Measurements from ENCODE around the gene IQSEC1.

Gene IQSEC1

DNA sequence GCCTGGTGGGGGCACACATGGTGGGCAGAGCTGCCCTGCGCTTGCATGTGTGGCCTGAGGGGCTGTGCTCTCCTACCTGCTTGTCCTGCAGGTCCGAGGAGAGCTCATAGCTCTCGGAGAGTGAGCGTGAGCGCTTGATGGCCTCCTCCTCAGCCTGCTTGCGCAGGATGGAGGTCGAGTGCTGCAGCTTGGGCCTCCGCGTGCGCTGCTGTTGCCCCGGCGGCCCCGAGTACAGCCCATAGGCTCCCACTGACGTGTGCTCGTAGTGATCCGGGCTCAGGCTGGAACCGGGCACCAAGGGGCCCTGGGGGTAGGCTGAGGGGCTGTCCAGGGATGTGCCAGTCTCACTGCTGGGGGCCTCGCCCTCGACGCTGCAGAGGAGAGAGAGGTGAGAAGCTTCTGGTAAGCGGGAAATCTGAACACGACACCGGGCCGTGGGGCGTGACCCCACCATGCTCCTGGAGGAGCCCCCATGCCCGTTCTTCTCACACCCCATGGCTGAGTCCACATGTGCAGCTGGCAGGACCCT lies 131.7 kb downstream of the IQSEC1 start:
- 98% methylated on average over 22 of the region's 26 CpGs for WGBS (ENCODE audit: insufficient coverage)
- Histone ChIP-seq H3K36me3 (ENCODE audit: control insufficient read depth in 4 of 4, insufficient read depth in 4 of 4, low read length in 3 of 4) (peaks cover 3 to 28% (median 14%) of the 10 kb centered on the region in 4 experiments), H3K4me1 (ENCODE audit: control extremely low read depth in 1 of 4, control insufficient read depth in 4 of 4, insufficient read depth in 4 of 4, low read length in 3 of 4) (no peaks in the 10 kb centered on the region), H3K9me3 (ENCODE audit: control extremely low read depth in 1 of 5, control insufficient read depth in 4 of 5, insufficient read depth in 2 of 5, low read depth in 1 of 5, low read length in 4 of 5) (no peaks in the 10 kb centered on the region), H3K27ac (ENCODE audit: insufficient read depth in 1 of 2, low read depth in 1 of 2, low read length in 2 of 2, poor library complexity in 1 of 2, severe bottlenecking in 2 of 2) (no peak overlapping the region), H3K4me3 (ENCODE audit: control insufficient read depth in 1 of 7, extremely low read depth in 1 of 7, insufficient read depth in 4 of 7, low read depth in 2 of 7, low read length in 6 of 7) (no peak overlapping the region), H3K27me3 (replicated peaks in 2 of 5; ENCODE audit: control insufficient read depth in 4 of 5, insufficient read depth in 5 of 5, low read length in 4 of 5) (no peaks in the 10 kb centered on the region)
- POLR2A ChIA-PET: interaction anchor here (0.6 kb wide), 1 partner anchor 86 kb away, joined by 4 read pairs; no protein-coding TSS in a partner anchor
- CTCF ChIA-PET: interaction anchor here (1.1 to 1.6 kb wide), 3 partner anchors 12 to 42 kb away, joined by 3 read pairs; no protein-coding TSS in a partner anchor
- DNase-seq: no peak

DNA sequence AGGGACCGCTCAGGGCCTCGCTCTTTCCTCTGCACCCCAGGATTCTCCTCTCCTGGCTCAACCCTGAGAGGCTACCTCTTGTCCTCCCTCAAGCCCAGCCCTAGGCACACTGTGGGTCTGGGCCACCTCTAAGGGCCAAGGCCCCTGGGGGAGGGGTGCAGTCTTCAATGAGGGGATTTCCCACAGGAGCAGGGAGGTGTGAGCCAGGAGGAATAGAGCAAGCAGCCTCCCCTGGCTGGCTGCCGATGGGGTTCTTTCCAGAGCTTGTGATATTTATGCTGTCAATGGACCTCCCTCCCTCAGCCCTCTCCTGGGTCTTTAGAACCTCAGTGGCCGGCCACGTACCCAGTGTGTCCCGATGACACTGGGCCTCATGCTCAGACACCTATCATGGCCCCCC lies 132.4 kb downstream of the IQSEC1 start:
- Histone ChIP-seq H3K4me1 (ENCODE audit: control extremely low read depth in 1 of 4, control insufficient read depth in 4 of 4, insufficient read depth in 4 of 4, low read length in 3 of 4) (no peaks in the 10 kb centered on the region), H3K4me3 (ENCODE audit: control insufficient read depth in 1 of 7, extremely low read depth in 1 of 7, insufficient read depth in 4 of 7, low read depth in 2 of 7, low read length in 6 of 7) (no peak overlapping the region), H3K27me3 (replicated peaks in 2 of 5; ENCODE audit: control insufficient read depth in 4 of 5, insufficient read depth in 5 of 5, low read length in 4 of 5) (no peaks in the 10 kb centered on the region), H3K36me3 (ENCODE audit: control insufficient read depth in 4 of 4, insufficient read depth in 4 of 4, low read length in 3 of 4) (peaks cover 3 to 35% (median 20%) of the 10 kb centered on the region in 4 experiments), H3K9me3 (ENCODE audit: control extremely low read depth in 1 of 5, control insufficient read depth in 4 of 5, insufficient read depth in 2 of 5, low read depth in 1 of 5, low read length in 4 of 5) (no peaks in the 10 kb centered on the region), H3K27ac (ENCODE audit: insufficient read depth in 1 of 2, low read depth in 1 of 2, low read length in 2 of 2, poor library complexity in 1 of 2, severe bottlenecking in 2 of 2) (no peak overlapping the region)
- CTCF ChIA-PET: interaction anchor here (1.2 to 1.6 kb wide), 2 partner anchors 42 to 43 kb away, joined by 3 read pairs; no protein-coding TSS in a partner anchor
- no peak for DNase-seq
- 96% methylated on average over 6 of the region's 6 CpGs for WGBS (ENCODE audit: insufficient coverage)
- POLR2A ChIA-PET: no interaction called here

DNA sequence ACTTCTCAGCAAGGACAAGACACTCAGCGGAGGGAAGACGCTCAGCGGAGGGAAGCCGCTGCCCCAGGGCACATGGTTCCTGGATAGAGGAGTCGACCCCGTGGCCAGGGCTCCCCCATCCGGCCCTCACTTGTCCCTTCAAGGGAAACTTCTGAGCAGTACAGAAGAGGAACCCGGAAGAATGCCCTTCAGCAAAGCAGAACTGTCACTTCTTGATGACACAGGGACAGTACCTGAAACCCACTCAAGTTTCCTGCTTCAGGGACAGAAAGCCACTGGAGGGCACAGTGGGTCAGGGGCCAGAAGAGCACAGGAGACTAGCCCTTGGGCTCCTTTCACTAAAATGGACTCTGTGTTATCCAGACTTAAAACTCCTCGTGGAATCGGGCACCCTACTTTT lies 134.1 kb downstream of the IQSEC1 start:
- ChIA-PET CTCF (interaction anchor here (1.2 to 1.6 kb wide), 2 partner anchors 11 to 16 kb away, joined by 3 to 6 read pairs; no protein-coding TSS in a partner anchor), POLR2A (no interaction called here)
- H3K27me3 ChIP-seq (replicated peaks in 2 of 5; ENCODE audit: control insufficient read depth in 4 of 5, insufficient read depth in 5 of 5, low read length in 4 of 5): no peaks in the 10 kb centered on the region
- WGBS (ENCODE audit: insufficient coverage): 96% methylated on average over 10 of the region's 10 CpGs
- H3K4me1 ChIP-seq (ENCODE audit: control extremely low read depth in 1 of 4, control insufficient read depth in 4 of 4, insufficient read depth in 4 of 4, low read length in 3 of 4): peaks cover 0 to 2% (median 0%) of the 10 kb centered on the region in 4 experiments
- no peak for DNase-seq
- H3K9me3 ChIP-seq (ENCODE audit: control extremely low read depth in 1 of 5, control insufficient read depth in 4 of 5, insufficient read depth in 2 of 5, low read depth in 1 of 5, low read length in 4 of 5): no peaks in the 10 kb centered on the region
- H3K4me3 ChIP-seq (ENCODE audit: control insufficient read depth in 1 of 7, extremely low read depth in 1 of 7, insufficient read depth in 4 of 7, low read depth in 2 of 7, low read length in 6 of 7): no peak overlapping the region
- H3K36me3 ChIP-seq (ENCODE audit: control insufficient read depth in 4 of 4, insufficient read depth in 4 of 4, low read length in 3 of 4): peaks cover 7 to 48% (median 23%) of the 10 kb centered on the region in 4 experiments
- no peak overlapping the region for H3K27ac ChIP-seq (ENCODE audit: insufficient read depth in 1 of 2, low read depth in 1 of 2, low read length in 2 of 2, poor library complexity in 1 of 2, severe bottlenecking in 2 of 2)

DNA sequence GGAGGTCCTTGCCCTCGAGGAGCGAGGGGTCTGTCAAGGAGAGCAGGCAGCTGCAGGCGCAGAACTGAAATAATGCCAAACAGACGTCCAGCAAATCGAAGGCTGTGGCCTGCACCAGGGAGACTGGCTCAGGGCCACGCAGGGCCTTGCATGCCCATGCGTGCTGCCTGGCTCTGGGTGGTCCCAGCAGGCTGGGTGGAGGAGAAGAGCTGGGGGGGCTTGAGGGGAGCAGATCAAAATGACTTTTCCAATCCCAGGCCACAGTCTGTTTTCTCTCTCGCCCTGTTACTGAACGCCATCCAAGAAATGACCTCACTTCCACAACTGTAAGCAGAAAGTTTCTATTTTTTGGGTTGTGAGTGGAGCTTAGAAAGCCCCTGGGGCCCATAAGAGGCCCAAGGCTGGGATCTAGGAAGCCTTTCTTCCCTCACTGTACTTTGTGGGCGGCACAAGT lies 134.9 kb downstream of the IQSEC1 start:
- H3K36me3 ChIP-seq (ENCODE audit: control insufficient read depth in 4 of 4, insufficient read depth in 4 of 4, low read length in 3 of 4): peaks cover 7 to 54% (median 27%) of the 10 kb centered on the region in 4 experiments
- H3K4me3 ChIP-seq (ENCODE audit: control insufficient read depth in 1 of 7, extremely low read depth in 1 of 7, insufficient read depth in 4 of 7, low read depth in 2 of 7, low read length in 6 of 7): no peak overlapping the region
- H3K4me1 ChIP-seq (ENCODE audit: control extremely low read depth in 1 of 4, control insufficient read depth in 4 of 4, insufficient read depth in 4 of 4, low read length in 3 of 4): peaks cover 0 to 2% (median 0%) of the 10 kb centered on the region in 4 experiments
- ChIA-PET CTCF (interaction anchor here (1.2 to 1.7 kb wide), 2 partner anchors 9 to 10 kb away, joined by 3 read pairs; no protein-coding TSS in a partner anchor), POLR2A (no interaction called here)
- no peak overlapping the region for H3K27ac ChIP-seq (ENCODE audit: insufficient read depth in 1 of 2, low read depth in 1 of 2, low read length in 2 of 2, poor library complexity in 1 of 2, severe bottlenecking in 2 of 2)
- H3K27me3 ChIP-seq (replicated peaks in 2 of 5; ENCODE audit: control insufficient read depth in 4 of 5, insufficient read depth in 5 of 5, low read length in 4 of 5): no peaks in the 10 kb centered on the region
- H3K9me3 ChIP-seq (ENCODE audit: control extremely low read depth in 1 of 5, control insufficient read depth in 4 of 5, insufficient read depth in 2 of 5, low read depth in 1 of 5, low read length in 4 of 5): no peaks in the 10 kb centered on the region
- 98% methylated on average over 8 of the region's 10 CpGs for WGBS (ENCODE audit: insufficient coverage)
- no peak for DNase-seq

- WGBS (ENCODE audit: insufficient coverage): 97% methylated on average over 66 of the region's 67 CpGs
- H3K36me3 ChIP-seq (ENCODE audit: control insufficient read depth in 4 of 4, insufficient read depth in 4 of 4, low read length in 3 of 4): peaks cover 10 to 56% (median 25%) of the 10 kb centered on the region in 4 experiments
- H3K4me1 ChIP-seq (ENCODE audit: control extremely low read depth in 1 of 4, control insufficient read depth in 4 of 4, insufficient read depth in 4 of 4, low read length in 3 of 4): peaks cover 0 to 2% (median 0%) of the 10 kb centered on the region in 4 experiments
- POLR2A ChIA-PET: no interaction called here
- no peaks in the 10 kb centered on the region for H3K9me3 ChIP-seq (ENCODE audit: control extremely low read depth in 1 of 5, control insufficient read depth in 4 of 5, insufficient read depth in 2 of 5, low read depth in 1 of 5, low read length in 4 of 5)
- no peaks in the 10 kb centered on the region for H3K27me3 ChIP-seq (replicated peaks in 2 of 5; ENCODE audit: control insufficient read depth in 4 of 5, insufficient read depth in 5 of 5, low read length in 4 of 5)
- CTCF ChIA-PET: interaction anchor here (0.7 to 1.7 kb wide), 6 partner anchors 11 to 49 kb away, joined by 3 to 6 read pairs (median 3); no protein-coding TSS in a partner anchor
- H3K27ac ChIP-seq (ENCODE audit: insufficient read depth in 1 of 2, low read depth in 1 of 2, low read length in 2 of 2, poor library complexity in 1 of 2, severe bottlenecking in 2 of 2): no peak overlapping the region
- no peak for DNase-seq
- H3K4me3 ChIP-seq (ENCODE audit: control insufficient read depth in 1 of 7, extremely low read depth in 1 of 7, insufficient read depth in 4 of 7, low read depth in 2 of 7, low read length in 6 of 7): no peak overlapping the region
Measured at GRCh38 chr3:12935861-12936830, 137.1 kb downstream of the IQSEC1 start.

GRCh38 chr3:12935023-12935860 lies 138.0 kb downstream of the IQSEC1 start:
- CTCF ChIA-PET: interaction anchor here (0.6 to 1.5 kb wide), 6 partner anchors 10 to 87 kb away, joined by 3 to 6 read pairs (median 3); no protein-coding TSS in a partner anchor
- POLR2A ChIA-PET: no interaction called here
- no peak for DNase-seq
- WGBS (ENCODE audit: insufficient coverage): 97% methylated on average over 35 of the region's 37 CpGs
- H3K4me3 ChIP-seq (ENCODE audit: control insufficient read depth in 1 of 7, extremely low read depth in 1 of 7, insufficient read depth in 4 of 7, low read depth in 2 of 7, low read length in 6 of 7): no peak overlapping the region
- H3K27me3 ChIP-seq (replicated peaks in 2 of 5; ENCODE audit: control insufficient read depth in 4 of 5, insufficient read depth in 5 of 5, low read length in 4 of 5): no peaks in the 10 kb centered on the region
- peaks cover 10 to 56% (median 22%) of the 10 kb centered on the region in 4 experiments for H3K36me3 ChIP-seq (ENCODE audit: control insufficient read depth in 4 of 4, insufficient read depth in 4 of 4, low read length in 3 of 4)
- H3K27ac ChIP-seq (ENCODE audit: insufficient read depth in 1 of 2, low read depth in 1 of 2, low read length in 2 of 2, poor library complexity in 1 of 2, severe bottlenecking in 2 of 2): no peak overlapping the region
- H3K9me3 ChIP-seq (ENCODE audit: control extremely low read depth in 1 of 5, control insufficient read depth in 4 of 5, insufficient read depth in 2 of 5, low read depth in 1 of 5, low read length in 4 of 5): no peaks in the 10 kb centered on the region
- peaks cover 0 to 2% (median 0%) of the 10 kb centered on the region in 4 experiments for H3K4me1 ChIP-seq (ENCODE audit: control extremely low read depth in 1 of 4, control insufficient read depth in 4 of 4, insufficient read depth in 4 of 4, low read length in 3 of 4)
